Inflammatory macrophage treated with lipopolysaccharide for 4 hours (primary cell): ENCODE measurements around the gene LAMC3.
"Not testable (repeated sequence)": the region's sequence is repeated elsewhere in the genome, so short reads cannot be mapped to it uniquely, and the experiment has no call there.

Experiments used
- DNase-seq: peaks from one replicate; pipeline ENCODE4 v3.0.0-alpha.2; 2020

The LAMC3 gene

GRCh38 chr9:131084661-131085369, 75.8 kb downstream of the LAMC3 start:
- no peak for DNase-seq

GRCh38 chr9:131085370-131086122, 76.6 kb downstream of the LAMC3 start:
- no peak for DNase-seq

GRCh38 chr9:131087354-131087893, 78.5 kb downstream of the LAMC3 start:
- no peak for DNase-seq

- DNase-seq: no peak
Measured at GRCh38 chr9:131090025-131090787, 81.2 kb downstream of the LAMC3 start.

- no peak for DNase-seq
Measured at GRCh38 chr9:131091352-131091992, 82.5 kb downstream of the LAMC3 start.

GRCh38 chr9:131092030-131092429, 83.1 kb downstream of the LAMC3 start:
- DNase-seq: no peak

GRCh38 chr9:131092548-131093440, 83.8 kb downstream of the LAMC3 start:
- DNase-seq: no peak

- DNase-seq: no peak
Measured at GRCh38 chr9:131094015-131094414, 85.0 kb downstream of the LAMC3 start.

- DNase-seq: no peak
Measured at GRCh38 chr9:131094622-131095021, 85.6 kb downstream of the LAMC3 start.

GRCh38 chr9:131095666-131096268, 86.8 kb downstream of the LAMC3 start:
- DNase-seq: no peak

- no peak for DNase-seq
Measured at GRCh38 chr9:131096269-131097125, 87.5 kb downstream of the LAMC3 start, which contains the start of gene AIF1L. Gene AIF1L, plus strand, starts transcription at chr9:131096531. Its CDS starts 99 bp downstream, at chr9:131096630.

- DNase-seq: no peak
Measured at GRCh38 chr9:131097126-131097947, 88.4 kb downstream of the LAMC3 start.

- DNase-seq: no peak
Measured at GRCh38 chr9:131097948-131098278, 88.9 kb downstream of the LAMC3 start.

- no peak for DNase-seq
Measured at GRCh38 chr9:131098391-131099101, 89.6 kb downstream of the LAMC3 start.

- no peak for DNase-seq
Measured at GRCh38 chr9:131099102-131099606, 90.2 kb downstream of the LAMC3 start.

- DNase-seq: not testable (repeated sequence)
Measured at GRCh38 chr9:131099845-131100244, 90.9 kb downstream of the LAMC3 start.

GRCh38 chr9:131100445-131100844, 91.5 kb downstream of the LAMC3 start:
- no peak for DNase-seq

GRCh38 chr9:131101207-131101964, 92.4 kb downstream of the LAMC3 start:
- DNase-seq: no peak
